ENCODE data around the gene GRIN1.

- TF ChIP-seq POLR2A (IDR thresholded peaks at IDR 0.05; ENCODE audit: low read length) = no peak
- TF ChIP-seq GATA1 (IDR thresholded peaks at IDR 0.05; ENCODE audit: low read depth, low read length) = no peak
Measured at GRCh38 chr9:137168573-137168903, 29.6 kb downstream of the GRIN1 start.
